ENCODE data around the gene NCR2.

NCR2 gene

GRCh38 chr6:41375598-41376151 is 40.3 kb downstream of the NCR2 start:
- Mint-ChIP-seq H3K9me3 (peaks cover 4% of the 10 kb centered on the region), H3K36me3 (ENCODE audit: low read depth) (no peaks in the 10 kb centered on the region), H3K27me3 (ENCODE audit: low read depth) (peaks cover 89% of the 10 kb centered on the region), H3K4me1 (peaks cover 47% of the 10 kb centered on the region), H3K27ac (peak overlapping the region; percentile 44 to 89 (median 79)), H3K4me3 (peak overlapping the region; percentile 76 to 77 (median 76))
- no peak for TF ChIP-seq CTCF (IDR thresholded peaks at IDR 0.05; ENCODE audit: unreplicated experiment in 3 of 3)

GRCh38 chr6:41376176-41376575 is 40.8 kb downstream of the NCR2 start:
- Mint-ChIP-seq H3K9me3 (peaks cover 4% of the 10 kb centered on the region), H3K4me3 (peak overlapping the region; percentile 76 to 77 (median 76)), H3K4me1 (peaks cover 42% of the 10 kb centered on the region), H3K27ac (peak overlapping the region; percentile 44 to 89 (median 71)), H3K27me3 (ENCODE audit: low read depth) (peaks cover 88% of the 10 kb centered on the region), H3K36me3 (ENCODE audit: low read depth) (no peaks in the 10 kb centered on the region)
- TF ChIP-seq CTCF (IDR thresholded peaks at IDR 0.05; ENCODE audit: unreplicated experiment in 3 of 3) = no peak

- Mint-ChIP-seq H3K4me1 (peaks cover 33% of the 10 kb centered on the region), H3K36me3 (ENCODE audit: low read depth) (no peaks in the 10 kb centered on the region), H3K4me3 (peak overlapping the region in 1 of 3 experiments; percentile 26), H3K27ac (peak overlapping the region in 2 of 3 experiments; percentile 22 to 89), H3K9me3 (peaks cover 4% of the 10 kb centered on the region), H3K27me3 (ENCODE audit: low read depth) (peaks cover 88% of the 10 kb centered on the region)
- no peak for TF ChIP-seq CTCF (IDR thresholded peaks at IDR 0.05; ENCODE audit: unreplicated experiment in 3 of 3)
Observed at GRCh38 chr6:41377071-41377470, 41.7 kb downstream of the NCR2 start.

- TF ChIP-seq CTCF (IDR thresholded peaks at IDR 0.05; ENCODE audit: unreplicated experiment in 3 of 3) = no peak
- H3K36me3 Mint-ChIP-seq (ENCODE audit: low read depth) = no peaks in the 10 kb centered on the region
- peaks cover 24% of the 10 kb centered on the region for H3K4me1 Mint-ChIP-seq
- no peak overlapping the region for H3K4me3 Mint-ChIP-seq
- peaks cover 7% of the 10 kb centered on the region for H3K9me3 Mint-ChIP-seq
- H3K27me3 Mint-ChIP-seq (ENCODE audit: low read depth) = peaks cover 81% of the 10 kb centered on the region
- H3K27ac Mint-ChIP-seq = no peak overlapping the region
Observed at GRCh38 chr6:41379306-41379705, 43.9 kb downstream of the NCR2 start.

GRCh38 chr6:41386594-41386993 is 51.2 kb downstream of the NCR2 start:
- H3K4me1 Mint-ChIP-seq = no peaks in the 10 kb centered on the region
- H3K4me3 Mint-ChIP-seq = no peak overlapping the region
- H3K27ac Mint-ChIP-seq = no peak overlapping the region
- TF ChIP-seq CTCF (IDR thresholded peaks at IDR 0.05; ENCODE audit: unreplicated experiment in 3 of 3) = no peak
- H3K27me3 Mint-ChIP-seq (ENCODE audit: low read depth) = peaks cover 44% of the 10 kb centered on the region
- no peaks in the 10 kb centered on the region for H3K36me3 Mint-ChIP-seq (ENCODE audit: low read depth)
- H3K9me3 Mint-ChIP-seq = peaks cover 5% of the 10 kb centered on the region

GRCh38 chr6:41392246-41392645 is 56.8 kb downstream of the NCR2 start:
- Mint-ChIP-seq H3K4me3 (no peak overlapping the region), H3K36me3 (ENCODE audit: low read depth) (peaks cover 6% of the 10 kb centered on the region), H3K4me1 (no peaks in the 10 kb centered on the region), H3K27me3 (ENCODE audit: low read depth) (peaks cover 34% of the 10 kb centered on the region), H3K9me3 (peaks cover 33% of the 10 kb centered on the region), H3K27ac (no peak overlapping the region)
- no peak for TF ChIP-seq CTCF (IDR thresholded peaks at IDR 0.05; ENCODE audit: unreplicated experiment in 3 of 3)
